HG03442 (cell line): Measurements from ENCODE around the gene PAX3.

Source experiments
- ATAC-seq: cut with Tn5 transposase; IDR thresholded peaks from one replicate; pipeline ENCODE4 v1.9.1; 2021; ENCODE audit warnings: mild to moderate bottlenecking, moderate library complexity; ENCODE audit not compliant: unreplicated experiment

The PAX3 gene

GRCh38 chr2:222298001-222298310, 842 bp downstream of the PAX3 start:
- ATAC-seq, result no peak

- no peak for ATAC-seq
Observed at GRCh38 chr2:222297600-222297935, 1.2 kb downstream of the PAX3 start.

- no peak for ATAC-seq
Observed at GRCh38 chr2:222296911-222297599, 1.7 kb downstream of the PAX3 start.

- ATAC-seq, result no peak
Observed at GRCh38 chr2:222296311-222296741, 2.5 kb downstream of the PAX3 start.

- ATAC-seq, result no peak
Observed at GRCh38 chr2:222295368-222296062, 3.3 kb downstream of the PAX3 start.

- no peak for ATAC-seq
Observed at GRCh38 chr2:222294996-222295367, 3.8 kb downstream of the PAX3 start.

GRCh38 chr2:222293660-222294630, 4.9 kb downstream of the PAX3 start:
- no peak for ATAC-seq

- no peak for ATAC-seq
Observed at GRCh38 chr2:222292149-222293134, 6.4 kb downstream of the PAX3 start.

GRCh38 chr2:222291485-222291841, 7.3 kb downstream of the PAX3 start:
- ATAC-seq, result no peak

- ATAC-seq, result no peak
Observed at GRCh38 chr2:222290736-222291484, 7.9 kb downstream of the PAX3 start.

GRCh38 chr2:222290401-222290735, 8.4 kb downstream of the PAX3 start:
- ATAC-seq, result no peak

GRCh38 chr2:222289278-222290160, 9.3 kb downstream of the PAX3 start:
- no peak for ATAC-seq

- ATAC-seq, result no peak
Observed at GRCh38 chr2:222288590-222289277, 10.1 kb downstream of the PAX3 start.

GRCh38 chr2:222287862-222288479, 10.8 kb downstream of the PAX3 start:
- no peak for ATAC-seq

GRCh38 chr2:222284466-222284865, 14.3 kb downstream of the PAX3 start:
- no peak for ATAC-seq

GRCh38 chr2:222283634-222284033, 15.2 kb downstream of the PAX3 start:
- no peak for ATAC-seq

GRCh38 chr2:222281506-222281905, 17.3 kb downstream of the PAX3 start:
- ATAC-seq, result no peak

GRCh38 chr2:222280795-222281194, 18.0 kb downstream of the PAX3 start:
- no peak for ATAC-seq
